Lower leg skin (tissue), 4 donors: ENCODE results near the gene SMPD2. TPM values are rescaled to one million over a fixed set of nuclear protein-coding genes. Genes with fewer than 3 reads are reported as not detected.

ENCODE experiments used
- DNase-seq, 2 donors: peaks; one replicate each; pipeline ENCODE4 v3.0.0-alpha.2; 2019; ENCODE audit warnings: low spot score in 2 of 2
- H3K4me3 ChIP-seq: fragments of 200-600 bp; sonication (generic); 2 replicates; pipeline ENCODE4 v1.5.1; 2017; ENCODE audit warnings: mild to moderate bottlenecking, low read depth; ENCODE audit not compliant: poor library complexity, severe bottlenecking
- POLR2A ChIP-seq, 2 donors: fragments of 450-650 bp; IDR thresholded peaks; one replicate each; pipeline ENCODE4 v1.6.1; 2016 to 2017; ENCODE audit warnings: antibody characterized with exemption in 2 of 2, mild to moderate bottlenecking in 1 of 2, moderate library complexity in 1 of 2
- WGBS, 2 donors: methylation state at CpG; one replicate each; pipeline ENCODE4 v1.1.5; 2018; 5-methylcytosine and 5-hydroxymethylcytosine counted together
- intact Hi-C: fragments of 100-400 bp; cut with DNase I; formaldehyde crosslinking; loops from one replicate; pipeline ENCODE4 v1.15.0; 2023; ENCODE audit warnings: low total_unique reads
- total RNA-seq, 4 donors: library from RNA; depleted of rRNA; stranded (reverse); fragments of >200 nt; gene quantifications; one replicate each; pipeline ENCODE4 v1.1.0, GENCODE V29; 2016
- TF ChIP-seq, protein P1 (sequence below), 3 donors: fragments of 450-650 bp; IDR thresholded peaks; one replicate each; pipeline ENCODE4 v1.5.1; 2016; ENCODE audit warnings: antibody characterized with exemption in 3 of 3, mild to moderate bottlenecking in 3 of 3, moderate library complexity in 2 of 3

SMPD2 gene
- total RNA-seq, 4 donors from 2014 or later = 17.4 to 24.9 (median 20.8) TPM

GRCh38 chr6:109406196-109406595, 34.3 kb upstream of the SMPD2 start:
- TF ChIP-seq, protein P1, sequence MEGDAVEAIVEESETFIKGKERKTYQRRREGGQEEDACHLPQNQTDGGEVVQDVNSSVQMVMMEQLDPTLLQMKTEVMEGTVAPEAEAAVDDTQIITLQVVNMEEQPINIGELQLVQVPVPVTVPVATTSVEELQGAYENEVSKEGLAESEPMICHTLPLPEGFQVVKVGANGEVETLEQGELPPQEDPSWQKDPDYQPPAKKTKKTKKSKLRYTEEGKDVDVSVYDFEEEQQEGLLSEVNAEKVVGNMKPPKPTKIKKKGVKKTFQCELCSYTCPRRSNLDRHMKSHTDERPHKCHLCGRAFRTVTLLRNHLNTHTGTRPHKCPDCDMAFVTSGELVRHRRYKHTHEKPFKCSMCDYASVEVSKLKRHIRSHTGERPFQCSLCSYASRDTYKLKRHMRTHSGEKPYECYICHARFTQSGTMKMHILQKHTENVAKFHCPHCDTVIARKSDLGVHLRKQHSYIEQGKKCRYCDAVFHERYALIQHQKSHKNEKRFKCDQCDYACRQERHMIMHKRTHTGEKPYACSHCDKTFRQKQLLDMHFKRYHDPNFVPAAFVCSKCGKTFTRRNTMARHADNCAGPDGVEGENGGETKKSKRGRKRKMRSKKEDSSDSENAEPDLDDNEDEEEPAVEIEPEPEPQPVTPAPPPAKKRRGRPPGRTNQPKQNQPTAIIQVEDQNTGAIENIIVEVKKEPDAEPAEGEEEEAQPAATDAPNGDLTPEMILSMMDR (IDR thresholded peaks at IDR 0.05) = no peak
- no peak for TF ChIP-seq POLR2A (IDR thresholded peaks at IDR 0.05)
- no peak for DNase-seq
- intact Hi-C loops = no loop called here
- H3K4me3 ChIP-seq = no peak overlapping the region
- WGBS, 2 donors = 81 to 83% methylated on average over 4 of the region's 4 CpGs

DNA sequence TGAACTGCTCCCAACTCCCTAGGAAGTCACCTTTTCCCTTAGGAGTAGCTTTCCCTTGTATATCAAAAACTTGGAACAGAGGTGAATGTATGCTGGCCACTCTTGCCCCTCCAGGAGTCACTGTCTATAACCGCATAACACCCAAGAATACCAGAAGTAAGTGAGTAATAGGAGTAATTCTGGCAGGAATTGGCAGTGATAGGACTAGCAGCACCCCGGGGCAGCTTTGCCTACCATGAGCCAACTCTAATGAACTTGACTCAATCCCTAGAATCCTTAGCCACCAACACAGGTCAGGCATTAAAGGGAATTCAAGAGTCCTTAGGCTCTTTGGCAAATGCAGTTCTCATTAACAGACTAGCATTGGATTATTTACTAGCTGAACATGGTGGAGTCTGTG, 29.5 kb upstream of the SMPD2 start:
- TF ChIP-seq, protein P1 (IDR thresholded peaks at IDR 0.05) = no peak
- no peak for TF ChIP-seq POLR2A (IDR thresholded peaks at IDR 0.05)
- intact Hi-C loops = no loop called here
- no peak for DNase-seq
- 58 to 62% methylated on average over 2 of the region's 2 CpGs for WGBS, 2 donors
- no peak overlapping the region for H3K4me3 ChIP-seq

- TF ChIP-seq, protein P1 (IDR thresholded peaks at IDR 0.05) = no peak
- no peak for TF ChIP-seq POLR2A (IDR thresholded peaks at IDR 0.05)
- intact Hi-C loops = no loop called here
- 93 to 95% methylated on average over 4 of the region's 4 CpGs for WGBS, 2 donors
- H3K4me3 ChIP-seq = no peak overlapping the region
- no peak for DNase-seq
Observed at GRCh38 chr6:109417646-109418045, 22.9 kb upstream of the SMPD2 start.

DNA sequence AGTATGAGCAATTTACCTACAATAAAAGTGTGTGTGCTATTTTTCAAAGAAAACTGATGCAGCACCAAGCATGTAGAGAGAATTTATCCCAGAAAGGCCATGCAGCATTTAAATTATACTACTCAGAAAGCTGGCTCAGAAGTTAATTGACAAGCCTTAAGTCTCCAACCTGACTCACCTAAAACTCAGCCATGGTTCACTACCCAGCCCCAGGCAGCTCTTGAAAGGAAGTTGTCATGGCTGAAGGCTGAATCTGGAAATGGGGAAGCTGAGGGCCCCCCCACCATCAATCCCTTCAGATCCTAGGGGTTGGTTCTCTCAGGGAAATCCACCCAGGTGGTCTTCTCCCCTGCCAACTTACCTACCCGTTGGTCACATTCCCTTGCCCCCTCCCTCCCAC, 19.8 kb upstream of the SMPD2 start:
- 33 to 36% methylated on average over 1 of the region's 1 CpG for WGBS, 2 donors
- H3K4me3 ChIP-seq = no peak overlapping the region
- no peak for DNase-seq
- no peak for TF ChIP-seq POLR2A (IDR thresholded peaks at IDR 0.05)
- TF ChIP-seq, protein P1 (IDR thresholded peaks at IDR 0.05) = no peak
- intact Hi-C loops = no loop called here

GRCh38 chr6:109421184-109421583, 19.3 kb upstream of the SMPD2 start:
- intact Hi-C loops = no loop called here
- H3K4me3 ChIP-seq = no peak overlapping the region
- no peak for DNase-seq
- no peak for TF ChIP-seq POLR2A (IDR thresholded peaks at IDR 0.05)
- TF ChIP-seq, protein P1 (IDR thresholded peaks at IDR 0.05) = no peak
- 78% methylated on average over 1 of the region's 1 CpG for WGBS, 2 donors

DNA sequence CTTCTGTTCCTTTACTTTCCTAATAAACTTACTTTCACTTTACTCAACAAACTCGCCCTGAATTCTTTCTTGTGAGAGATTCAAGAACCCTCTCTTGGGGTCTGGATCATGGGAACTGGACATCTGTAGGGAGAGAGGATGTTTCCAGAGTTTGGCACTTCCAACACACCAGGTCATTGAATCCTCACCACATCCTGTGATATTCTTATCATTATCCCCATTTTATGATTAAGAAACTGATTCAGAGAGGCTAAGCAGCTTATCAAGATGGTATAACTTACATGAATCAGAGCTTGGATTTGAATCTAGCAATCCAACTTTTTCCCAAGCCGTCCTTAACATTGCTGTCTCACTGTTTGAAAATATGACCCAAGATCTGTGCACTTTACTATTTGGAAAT, 15.6 kb upstream of the SMPD2 start:
- no peak for DNase-seq
- TF ChIP-seq, protein P1 (IDR thresholded peaks at IDR 0.05) = no peak
- TF ChIP-seq POLR2A (IDR thresholded peaks at IDR 0.05) = no peak
- no peak overlapping the region for H3K4me3 ChIP-seq
- WGBS, 2 donors = 68 to 85% methylated on average over 2 of the region's 2 CpGs
- intact Hi-C loops = no loop called here
